Measurements from ENCODE around the gene AKNAD1. TPM values are rescaled to one million over a fixed set of nuclear protein-coding genes. Genes with fewer than 3 reads are reported as not detected.
"Not testable (repeated sequence)": the region's sequence is repeated elsewhere in the genome, so short reads cannot be mapped to it uniquely, and the experiment has no call there.

Gene AKNAD1
- total RNA-seq, 1 donor, result 0.27 TPM

GRCh38 chr1:108892356-108893140, 35.7 kb upstream of the AKNAD1 start:
- peak; percentile 34 for DNase-seq (ENCODE audit: low read depth)
- H3K4me3 ChIP-seq (ENCODE audit: low read depth, low read length), result no peak overlapping the region
- TF ChIP-seq CTCF (IDR thresholded peaks at IDR 0.05; ENCODE audit: insufficient read depth, low read length), result no peak

GRCh38 chr1:108889706-108890384, 33.0 kb upstream of the AKNAD1 start:
- H3K4me3 ChIP-seq (ENCODE audit: low read depth, low read length), result no peak overlapping the region
- TF ChIP-seq CTCF (IDR thresholded peaks at IDR 0.05; ENCODE audit: insufficient read depth, low read length), result no peak
- DNase-seq (ENCODE audit: low read depth), result no peak

- DNase-seq (ENCODE audit: low read depth); H3K4me3 ChIP-seq (ENCODE audit: low read depth, low read length): not testable (repeated sequence)
Measured at GRCh38 chr1:108889006-108889645, 32.2 kb upstream of the AKNAD1 start.

- no peak for TF ChIP-seq CTCF (IDR thresholded peaks at IDR 0.05; ENCODE audit: insufficient read depth, low read length)
- no peak for DNase-seq (ENCODE audit: low read depth)
- H3K4me3 ChIP-seq (ENCODE audit: low read depth, low read length), result no peak overlapping the region
Measured at GRCh38 chr1:108886292-108886691, 29.4 kb upstream of the AKNAD1 start.

GRCh38 chr1:108884968-108885367, 28.1 kb upstream of the AKNAD1 start:
- no peak for TF ChIP-seq CTCF (IDR thresholded peaks at IDR 0.05; ENCODE audit: insufficient read depth, low read length)
- DNase-seq (ENCODE audit: low read depth), result no peak
- H3K4me3 ChIP-seq (ENCODE audit: low read depth, low read length), result no peak overlapping the region

GRCh38 chr1:108882837-108883236, 25.9 kb upstream of the AKNAD1 start:
- TF ChIP-seq CTCF (IDR thresholded peaks at IDR 0.05; ENCODE audit: insufficient read depth, low read length), result no peak
- no peak overlapping the region for H3K4me3 ChIP-seq (ENCODE audit: low read depth, low read length)
- no peak for DNase-seq (ENCODE audit: low read depth)

GRCh38 chr1:108881369-108881768, 24.5 kb upstream of the AKNAD1 start:
- no peak for TF ChIP-seq CTCF (IDR thresholded peaks at IDR 0.05; ENCODE audit: insufficient read depth, low read length)
- peak; percentile 44 for DNase-seq (ENCODE audit: low read depth)
- no peak overlapping the region for H3K4me3 ChIP-seq (ENCODE audit: low read depth, low read length)

Data from fibroblast of the aortic adventitia (primary cell).